HG03571 (cell line): ENCODE data around the gene CELF4.

Experiments
- ATAC-seq: cut with Tn5 transposase; IDR thresholded peaks from one replicate; pipeline ENCODE4 v1.9.1; 2021; ENCODE audit not compliant: unreplicated experiment

CELF4 gene

GRCh38 chr18:37527395-37527794, 38.2 kb downstream of the CELF4 start:
- ATAC-seq: no peak

- no peak for ATAC-seq
These were observed 40.4 kb downstream of the CELF4 start for GRCh38 chr18:37525262-37525585.

GRCh38 chr18:37524498-37525261, 40.9 kb downstream of the CELF4 start:
- ATAC-seq: no peak

- ATAC-seq: no peak
These were observed 41.5 kb downstream of the CELF4 start for GRCh38 chr18:37524139-37524497.

GRCh38 chr18:37521510-37522465, 43.8 kb downstream of the CELF4 start:
- no peak for ATAC-seq

GRCh38 chr18:37520508-37520907, 45.1 kb downstream of the CELF4 start:
- no peak for ATAC-seq

GRCh38 chr18:37519510-37520135, 46.0 kb downstream of the CELF4 start:
- ATAC-seq: no peak

- ATAC-seq: no peak
These were observed 49.2 kb downstream of the CELF4 start for GRCh38 chr18:37516361-37516853.

GRCh38 chr18:37514953-37515352, 50.6 kb downstream of the CELF4 start:
- no peak for ATAC-seq

- no peak for ATAC-seq
These were observed 53.2 kb downstream of the CELF4 start for GRCh38 chr18:37512400-37512799.

GRCh38 chr18:37511721-37512298, 53.8 kb downstream of the CELF4 start:
- no peak for ATAC-seq

GRCh38 chr18:37509600-37509999, 56.0 kb downstream of the CELF4 start:
- no peak for ATAC-seq

- ATAC-seq: no peak
These were observed 57.4 kb downstream of the CELF4 start for GRCh38 chr18:37508207-37508606.

- ATAC-seq: no peak
These were observed 58.4 kb downstream of the CELF4 start for GRCh38 chr18:37507239-37507638.

- no peak for ATAC-seq
These were observed 59.6 kb downstream of the CELF4 start for GRCh38 chr18:37506001-37506400.

GRCh38 chr18:37505321-37505720, 60.3 kb downstream of the CELF4 start:
- ATAC-seq: no peak

GRCh38 chr18:37502601-37503000, 63.0 kb downstream of the CELF4 start:
- no peak for ATAC-seq

- ATAC-seq: no peak
These were observed 63.6 kb downstream of the CELF4 start for GRCh38 chr18:37502036-37502435.

GRCh38 chr18:37501136-37501535, 64.5 kb downstream of the CELF4 start:
- ATAC-seq: no peak

- ATAC-seq: no peak
These were observed 65.7 kb downstream of the CELF4 start for GRCh38 chr18:37499913-37500312.

GRCh38 chr18:37499044-37499443, 66.6 kb downstream of the CELF4 start:
- no peak for ATAC-seq
